Liver (tissue), 3 donors: ENCODE data around the gene ZSCAN21.

Source experiments
- EGR1 ChIP-seq, 2 donors: IDR thresholded peaks; 2 replicates each; pipeline ENCODE4 v1.6.1; 2016 to 2018; ENCODE audit warnings: antibody characterized with exemption in 2 of 2, low read depth in 2 of 2
- FOXA1 ChIP-seq: IDR thresholded peaks from 2 replicates; pipeline ENCODE4 v1.6.1; 2016; ENCODE audit warnings: antibody characterized with exemption
- JUND ChIP-seq, 2 donors: IDR thresholded peaks; 2 replicates each; pipeline ENCODE4 v1.6.1; 2016; ENCODE audit warnings: antibody characterized with exemption in 2 of 2
- MAX ChIP-seq: IDR thresholded peaks from 2 replicates; pipeline ENCODE4 v1.6.1; 2016; ENCODE audit warnings: antibody characterized with exemption
- RAD21 ChIP-seq, 2 donors: IDR thresholded peaks; 2 replicates each; pipeline ENCODE4 v1.6.1; 2016; ENCODE audit warnings: antibody characterized with exemption in 2 of 2, mild to moderate bottlenecking in 2 of 2
- REST ChIP-seq: IDR thresholded peaks from 2 replicates; pipeline ENCODE4 v1.6.1; 2016; ENCODE audit warnings: antibody characterized with exemption, mild to moderate bottlenecking
- SP1 ChIP-seq: IDR thresholded peaks from 2 replicates; pipeline ENCODE4 v1.6.1; 2018; ENCODE audit warnings: antibody characterized with exemption, mild to moderate bottlenecking
- TAF1 ChIP-seq: conservative IDR thresholded peaks from 2 replicates; pipeline ENCODE4 v1.6.1; 2016; ENCODE audit warnings: antibody characterized with exemption, mild to moderate bottlenecking
- YY1 ChIP-seq: IDR thresholded peaks from 2 replicates; pipeline ENCODE4 v1.6.1; 2016; ENCODE audit warnings: antibody characterized with exemption, mild to moderate bottlenecking
- TF ChIP-seq, protein P1 (sequence below): IDR thresholded peaks from 2 replicates; pipeline ENCODE4 v1.6.1; 2016; ENCODE audit warnings: antibody characterized with exemption
- TF ChIP-seq, protein P2 (sequence below): IDR thresholded peaks from 2 replicates; pipeline ENCODE4 v1.6.1; 2016; ENCODE audit warnings: antibody characterized with exemption
- TF ChIP-seq, protein P3 (sequence below): fragments of 150-350 bp; IDR thresholded peaks from 2 replicates; pipeline ENCODE4 v1.5.1; 2017; ENCODE audit warnings: improper control_type of control experiment, low read depth, low read length; ENCODE audit not compliant: missing input control
- donor health status: healthy.
- donor health status: healthy.

DNA sequence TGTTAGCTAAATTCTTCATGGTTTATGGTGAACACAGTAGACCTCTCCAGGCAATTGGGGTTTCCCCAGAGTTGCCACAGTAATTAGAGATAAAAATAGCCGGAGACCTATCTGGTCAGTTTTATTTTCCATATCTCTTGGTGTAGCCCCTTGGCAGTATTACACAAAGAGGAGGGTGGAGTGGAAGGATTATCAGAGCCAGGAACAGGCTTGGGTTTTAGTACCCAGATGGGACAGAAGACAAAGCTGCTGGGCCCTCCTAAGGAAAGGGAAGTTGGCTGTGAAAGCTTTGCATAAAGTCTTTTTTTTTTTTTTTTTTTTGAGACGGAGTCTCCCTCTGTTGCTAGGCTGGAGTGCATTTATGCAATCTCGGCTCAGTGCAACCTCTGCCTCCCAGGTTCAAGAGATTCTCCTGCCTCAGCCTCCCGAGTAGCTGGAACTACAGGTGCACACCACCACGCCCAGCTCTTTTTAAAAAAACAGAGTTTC, 9.7 kb downstream of the ZSCAN21 start:
- TF ChIP-seq FOXA1 (no peak), YY1 (no peak), SP1 (no peak), MAX (no peak), JUND (IDR thresholded peaks at IDR 0.05) (no peak), EGR1 (IDR thresholded peaks at IDR 0.05; ENCODE audit: low read depth in 2 of 2) (no peak), RAD21 (IDR thresholded peaks at IDR 0.05) (no peak), TAF1 (no peak), REST (no peak)
- TF ChIP-seq, protein P1, sequence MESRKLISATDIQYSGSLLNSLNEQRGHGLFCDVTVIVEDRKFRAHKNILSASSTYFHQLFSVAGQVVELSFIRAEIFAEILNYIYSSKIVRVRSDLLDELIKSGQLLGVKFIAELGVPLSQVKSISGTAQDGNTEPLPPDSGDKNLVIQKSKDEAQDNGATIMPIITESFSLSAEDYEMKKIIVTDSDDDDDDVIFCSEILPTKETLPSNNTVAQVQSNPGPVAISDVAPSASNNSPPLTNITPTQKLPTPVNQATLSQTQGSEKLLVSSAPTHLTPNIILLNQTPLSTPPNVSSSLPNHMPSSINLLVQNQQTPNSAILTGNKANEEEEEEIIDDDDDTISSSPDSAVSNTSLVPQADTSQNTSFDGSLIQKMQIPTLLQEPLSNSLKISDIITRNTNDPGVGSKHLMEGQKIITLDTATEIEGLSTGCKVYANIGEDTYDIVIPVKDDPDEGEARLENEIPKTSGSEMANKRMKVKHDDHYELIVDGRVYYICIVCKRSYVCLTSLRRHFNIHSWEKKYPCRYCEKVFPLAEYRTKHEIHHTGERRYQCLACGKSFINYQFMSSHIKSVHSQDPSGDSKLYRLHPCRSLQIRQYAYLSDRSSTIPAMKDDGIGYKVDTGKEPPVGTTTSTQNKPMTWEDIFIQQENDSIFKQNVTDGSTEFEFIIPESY = no peak
- TF ChIP-seq, protein P2, sequence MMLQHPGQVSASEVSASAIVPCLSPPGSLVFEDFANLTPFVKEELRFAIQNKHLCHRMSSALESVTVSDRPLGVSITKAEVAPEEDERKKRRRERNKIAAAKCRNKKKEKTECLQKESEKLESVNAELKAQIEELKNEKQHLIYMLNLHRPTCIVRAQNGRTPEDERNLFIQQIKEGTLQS = no peak
- TF ChIP-seq, protein P3, sequence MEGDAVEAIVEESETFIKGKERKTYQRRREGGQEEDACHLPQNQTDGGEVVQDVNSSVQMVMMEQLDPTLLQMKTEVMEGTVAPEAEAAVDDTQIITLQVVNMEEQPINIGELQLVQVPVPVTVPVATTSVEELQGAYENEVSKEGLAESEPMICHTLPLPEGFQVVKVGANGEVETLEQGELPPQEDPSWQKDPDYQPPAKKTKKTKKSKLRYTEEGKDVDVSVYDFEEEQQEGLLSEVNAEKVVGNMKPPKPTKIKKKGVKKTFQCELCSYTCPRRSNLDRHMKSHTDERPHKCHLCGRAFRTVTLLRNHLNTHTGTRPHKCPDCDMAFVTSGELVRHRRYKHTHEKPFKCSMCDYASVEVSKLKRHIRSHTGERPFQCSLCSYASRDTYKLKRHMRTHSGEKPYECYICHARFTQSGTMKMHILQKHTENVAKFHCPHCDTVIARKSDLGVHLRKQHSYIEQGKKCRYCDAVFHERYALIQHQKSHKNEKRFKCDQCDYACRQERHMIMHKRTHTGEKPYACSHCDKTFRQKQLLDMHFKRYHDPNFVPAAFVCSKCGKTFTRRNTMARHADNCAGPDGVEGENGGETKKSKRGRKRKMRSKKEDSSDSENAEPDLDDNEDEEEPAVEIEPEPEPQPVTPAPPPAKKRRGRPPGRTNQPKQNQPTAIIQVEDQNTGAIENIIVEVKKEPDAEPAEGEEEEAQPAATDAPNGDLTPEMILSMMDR = no peak
